CD4-positive, alpha-beta T cell treated with Interleukin-15 for 4 hours (primary cell): ENCODE results near the gene TPX2.

Experiments used
- DNase-seq: peaks from one replicate; pipeline ENCODE4 v3.0.0-alpha.2; 2020; ENCODE audit warnings: low spot score

The TPX2 gene

DNA sequence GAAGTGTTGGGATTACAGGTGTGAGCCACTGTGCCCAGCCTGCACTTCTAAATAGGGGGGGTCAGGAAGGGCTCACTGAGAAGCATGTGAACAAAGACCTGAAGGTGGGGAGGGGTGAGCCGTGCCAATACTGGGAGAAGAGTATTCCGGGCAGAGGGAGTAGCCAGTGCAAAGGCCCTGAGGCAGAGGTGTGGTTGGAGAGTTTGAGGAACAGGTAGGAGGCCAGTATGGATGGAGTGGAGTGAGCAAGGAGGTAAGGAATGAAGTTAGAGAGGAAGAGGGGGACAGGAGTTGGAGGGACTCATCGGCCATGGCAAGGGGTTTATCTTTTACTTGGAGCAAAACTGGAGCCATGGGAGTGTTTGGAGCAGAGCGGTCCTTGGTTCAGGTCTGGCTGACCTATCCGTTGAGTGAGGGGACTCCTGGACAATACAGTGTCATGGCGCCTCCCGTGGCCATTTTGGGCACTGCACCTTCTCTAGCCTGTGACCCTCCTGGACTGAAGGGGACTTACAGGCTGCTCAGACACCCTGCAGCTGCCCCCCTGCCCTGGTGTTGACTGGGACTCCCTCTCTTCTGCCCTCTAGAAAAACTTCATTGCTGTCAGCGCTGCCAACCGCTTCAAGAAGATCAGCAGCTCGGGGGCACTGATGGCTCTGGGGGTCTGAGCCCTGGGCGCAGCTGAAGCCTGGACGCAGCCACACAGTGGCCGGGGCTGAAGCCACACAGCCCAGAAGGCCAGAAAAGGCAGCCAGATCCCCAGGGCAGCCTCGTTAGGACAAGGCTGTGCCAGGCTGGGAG, 94.2 kb downstream of the TPX2 start:
- DNase-seq = peak; percentile 48

DNA sequence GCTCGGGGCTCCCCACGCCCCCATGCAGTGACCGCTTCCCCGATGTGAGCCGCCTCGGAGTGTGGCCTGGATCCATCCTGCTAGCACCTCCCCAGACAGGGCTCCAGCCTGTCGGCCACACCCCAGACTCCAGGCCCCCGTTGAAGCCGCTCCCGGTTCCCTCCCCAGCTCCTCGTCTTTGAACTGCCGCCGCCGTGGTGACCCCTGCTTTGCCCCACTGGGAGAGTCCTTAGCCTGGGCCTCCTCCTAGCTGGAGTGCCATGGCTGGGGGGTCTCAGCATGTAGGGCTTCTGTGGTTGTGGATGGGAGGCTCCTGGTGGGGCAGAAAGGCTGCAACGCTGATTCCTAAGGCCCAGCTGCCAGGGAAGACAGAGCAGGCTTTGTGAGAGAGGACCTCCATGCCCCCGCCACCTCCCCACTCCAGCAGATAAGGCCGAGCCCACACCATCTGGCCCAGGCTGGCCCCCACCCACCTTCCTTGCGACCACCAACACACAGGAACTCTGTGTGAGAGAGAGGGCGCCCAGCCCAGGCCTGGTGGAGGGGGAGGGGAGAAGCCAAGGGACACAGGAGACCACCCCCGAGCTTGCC, 94.9 kb downstream of the TPX2 start:
- DNase-seq = no peak

DNA sequence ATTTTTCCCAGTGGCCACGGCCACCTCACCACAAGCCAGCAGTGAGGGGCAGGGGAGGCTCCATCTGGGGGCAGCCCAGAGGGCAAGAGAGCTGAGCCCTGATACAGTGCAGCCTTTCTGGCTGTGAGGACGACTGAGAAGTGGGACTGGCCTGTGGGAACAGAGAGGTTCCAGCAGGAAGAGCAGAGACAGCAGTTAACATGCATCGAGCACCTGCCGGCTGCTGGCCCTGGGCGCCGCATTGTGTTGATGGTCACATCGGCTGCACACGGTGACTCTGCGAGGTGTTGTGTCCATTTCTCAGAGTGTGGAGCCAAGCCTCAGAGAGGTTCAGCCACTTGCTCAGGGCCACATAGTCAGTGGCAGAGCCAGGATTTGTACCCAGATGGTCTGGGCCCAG, 96.5 kb downstream of the TPX2 start:
- no peak for DNase-seq

DNA sequence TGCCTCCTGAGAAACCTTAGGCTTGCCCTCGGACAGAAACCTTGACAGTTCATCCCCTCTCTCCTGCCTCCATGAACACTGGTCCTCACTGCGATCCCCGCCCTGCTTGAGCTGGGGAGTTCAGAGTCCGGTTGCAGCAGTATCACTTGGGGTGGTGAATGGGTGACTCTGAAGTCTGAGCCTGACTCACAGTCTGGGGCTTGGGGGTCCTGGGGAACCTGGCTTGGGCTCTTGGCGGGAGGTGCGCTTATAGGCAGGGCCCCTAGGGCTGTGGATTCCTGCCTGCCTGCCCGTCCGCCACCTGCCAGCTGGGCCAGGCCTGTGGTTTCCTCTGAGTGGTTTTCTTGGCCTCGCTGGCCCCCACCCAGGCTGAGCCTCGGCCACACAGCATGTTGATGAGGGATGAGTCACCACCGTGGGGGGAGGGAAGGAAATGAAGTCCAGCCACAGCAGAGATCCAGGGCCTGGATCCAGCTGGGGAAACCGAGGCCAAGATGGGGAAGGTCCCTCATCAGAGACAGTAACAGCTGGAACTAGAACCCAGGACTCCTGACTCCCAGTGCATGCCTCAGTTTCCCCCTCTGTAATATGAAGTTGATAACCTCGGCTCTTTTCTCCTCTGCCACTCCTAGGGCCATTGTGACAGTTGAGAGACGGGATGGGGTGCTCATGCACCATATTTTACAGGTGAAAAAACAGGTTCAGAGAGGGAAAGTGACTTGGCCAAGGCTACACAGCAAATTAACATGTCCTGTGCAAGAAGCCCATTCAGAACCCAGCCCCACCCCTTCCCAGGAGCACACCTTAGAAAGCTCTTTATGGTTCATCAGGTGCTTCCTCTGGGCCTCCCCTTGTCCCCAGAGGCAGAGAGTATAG, 97.1 kb downstream of the TPX2 start:
- peak; percentile 26 for DNase-seq

DNA sequence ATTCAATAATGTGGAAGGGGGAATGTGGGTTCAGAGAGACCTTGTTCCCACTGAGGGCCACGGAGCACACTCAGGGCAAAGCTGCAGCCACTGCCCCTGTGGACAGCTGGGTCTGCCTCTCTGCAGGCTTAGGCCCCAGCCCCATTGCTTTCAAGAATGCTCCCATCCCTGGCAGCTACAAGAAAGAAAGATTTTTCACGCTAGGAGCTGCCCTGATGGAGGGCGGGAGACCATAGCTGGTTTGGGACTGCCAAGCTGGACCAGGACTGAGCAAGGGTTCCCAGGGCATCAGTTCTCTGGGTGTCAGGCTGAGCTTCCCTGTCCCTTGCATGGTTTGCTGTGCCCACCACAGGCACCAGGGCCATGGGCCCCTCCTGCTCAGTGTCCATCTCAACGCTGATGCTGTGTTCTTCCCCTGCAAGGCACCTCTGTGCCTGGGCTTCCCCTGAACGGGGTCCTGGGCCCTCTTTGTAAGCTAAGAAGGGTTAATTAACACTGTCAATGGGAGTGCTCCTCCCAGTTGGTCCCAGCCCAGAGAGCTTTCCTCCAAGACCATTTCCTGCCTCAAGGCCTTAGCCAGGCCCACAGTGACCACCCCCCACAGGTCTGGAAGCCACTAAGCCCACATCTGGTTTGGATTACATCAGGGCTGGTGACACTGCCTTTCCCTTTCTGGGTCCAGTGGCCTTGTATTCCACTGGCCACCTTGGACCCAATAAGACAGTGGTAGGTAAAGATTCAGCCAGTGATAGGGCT, 97.9 kb downstream of the TPX2 start:
- no peak for DNase-seq

DNA sequence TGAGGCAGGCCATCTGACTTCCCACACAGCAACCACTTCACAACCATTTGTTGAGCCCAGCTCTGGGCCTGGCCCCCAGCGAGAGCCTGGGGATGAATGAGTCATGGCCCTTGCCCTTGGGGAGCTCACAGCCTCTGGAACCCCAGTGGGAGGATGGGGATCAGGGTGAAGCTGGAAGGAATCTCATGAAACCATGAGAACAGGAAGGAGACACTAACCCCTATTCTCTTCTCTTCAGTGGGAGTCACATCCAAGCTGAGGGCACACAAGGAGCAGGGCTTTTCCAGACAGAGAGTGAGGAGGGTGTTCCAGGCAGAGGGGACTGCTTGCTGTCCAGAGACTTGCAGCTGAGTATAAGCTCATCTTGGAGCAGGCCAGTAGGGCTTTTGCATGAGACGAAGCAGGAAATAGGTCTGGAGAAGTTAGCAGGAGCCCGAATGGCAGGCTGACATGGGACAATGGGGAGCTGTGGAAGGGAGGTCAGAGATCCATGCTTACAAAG, 98.9 kb downstream of the TPX2 start:
- no peak for DNase-seq

DNA sequence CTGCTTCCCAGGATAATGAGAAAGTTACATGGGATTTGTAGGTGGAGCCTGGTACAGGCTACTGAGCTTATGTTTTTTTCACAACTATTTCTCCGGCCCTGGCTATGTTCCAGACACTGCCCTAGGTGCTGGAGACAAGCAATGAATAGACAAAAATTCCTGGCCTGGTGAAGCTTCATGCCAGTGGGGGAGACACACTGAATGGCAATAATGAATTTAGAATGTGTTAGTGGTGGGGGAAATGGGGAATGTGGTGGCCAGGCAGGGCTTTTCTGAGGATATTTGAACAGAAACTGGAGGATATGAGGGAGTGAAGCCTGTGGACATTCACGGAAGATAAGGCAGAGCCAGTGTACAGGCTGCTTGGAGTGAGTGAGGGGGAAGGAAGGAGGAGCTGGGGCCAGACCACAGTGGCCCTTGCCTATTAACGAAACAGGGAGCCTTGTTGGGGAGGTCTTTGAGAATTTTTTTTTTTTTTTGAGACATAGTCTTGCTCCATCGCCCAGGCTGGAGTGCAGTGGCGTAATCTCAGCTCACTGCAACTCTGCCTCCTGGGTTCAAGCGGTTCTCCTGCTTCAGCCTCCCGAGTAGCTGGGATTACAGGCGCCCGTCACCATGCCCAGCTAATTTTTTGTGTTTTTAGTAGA, 99.7 kb downstream of the TPX2 start:
- no peak for DNase-seq

DNA sequence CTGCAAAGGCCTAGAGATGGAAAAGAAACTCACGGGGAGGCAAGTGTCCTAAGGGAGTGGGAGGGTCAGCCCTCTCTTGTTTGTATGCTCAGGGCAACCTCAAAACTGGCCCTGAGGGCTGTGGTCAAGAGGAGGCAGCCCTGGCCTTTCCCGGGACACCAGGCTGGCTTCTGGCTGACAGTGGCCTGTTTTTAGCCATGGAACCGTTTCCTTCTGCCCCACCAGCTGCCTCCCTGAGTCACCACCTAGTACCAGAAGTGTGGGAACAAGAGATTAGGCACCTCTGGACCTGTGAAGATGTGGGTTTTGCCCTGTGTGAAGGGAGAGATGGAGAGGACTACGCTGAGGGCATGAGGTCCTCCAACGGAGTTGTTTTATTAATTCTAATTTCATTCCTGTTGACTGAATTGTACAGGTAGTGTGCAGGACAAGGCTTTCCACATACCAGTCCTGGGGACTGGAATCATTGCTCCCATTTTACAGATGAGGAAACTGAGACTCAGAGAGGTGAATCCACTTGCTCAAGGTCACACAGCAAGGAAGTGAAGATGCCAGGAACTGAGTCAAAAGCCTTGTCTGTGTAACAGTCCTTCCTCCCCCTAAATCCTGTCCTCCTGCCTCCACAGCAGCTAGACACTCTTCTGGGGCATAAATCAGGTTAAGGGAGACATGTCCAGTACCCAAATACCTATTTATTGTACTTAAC, 100.8 kb downstream of the TPX2 start:
- no peak for DNase-seq

DNA sequence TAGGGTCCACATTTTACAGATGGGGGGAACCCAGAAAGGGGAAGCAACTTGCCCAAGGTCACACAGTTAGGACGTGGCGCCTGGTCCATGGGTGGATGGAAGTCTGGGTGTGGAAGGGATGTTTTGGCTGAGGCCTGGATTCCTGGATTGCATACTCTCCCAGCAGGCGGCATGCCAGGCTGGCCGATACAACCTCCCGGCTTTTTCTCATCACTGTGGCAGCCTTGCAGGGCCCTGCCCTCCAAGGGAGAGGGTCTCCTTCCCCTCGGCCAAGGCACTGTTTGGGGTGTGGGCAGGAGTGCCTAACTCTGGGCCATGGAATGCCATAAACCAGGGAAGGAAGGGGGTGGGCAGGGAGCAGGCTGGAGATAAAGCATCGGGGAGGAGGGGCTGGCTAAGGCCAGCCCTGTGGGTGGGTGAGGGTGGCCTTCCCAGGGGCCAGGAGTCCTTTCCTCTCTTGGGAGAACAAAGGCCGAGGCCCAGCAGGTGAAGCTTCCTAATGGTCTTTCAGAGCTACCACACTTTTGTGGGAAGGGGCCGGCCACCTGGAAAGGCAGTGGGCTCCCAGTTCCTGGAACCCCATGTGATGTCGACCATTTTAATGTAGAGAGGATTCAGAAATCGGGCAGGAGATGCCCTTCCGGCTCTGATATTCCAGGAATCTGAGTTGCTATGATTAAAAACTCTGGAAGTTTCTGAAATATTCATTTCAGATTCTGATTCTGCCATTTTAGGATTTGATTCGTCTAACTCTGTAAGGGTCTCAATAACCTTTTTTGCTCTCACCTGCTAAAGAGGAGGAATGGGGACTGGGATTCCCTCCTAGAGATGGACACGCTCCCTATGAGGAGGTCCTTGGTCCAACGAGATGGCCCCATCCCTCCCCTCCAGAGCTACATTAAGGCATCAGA, 102.1 kb downstream of the TPX2 start:
- no peak for DNase-seq

DNA sequence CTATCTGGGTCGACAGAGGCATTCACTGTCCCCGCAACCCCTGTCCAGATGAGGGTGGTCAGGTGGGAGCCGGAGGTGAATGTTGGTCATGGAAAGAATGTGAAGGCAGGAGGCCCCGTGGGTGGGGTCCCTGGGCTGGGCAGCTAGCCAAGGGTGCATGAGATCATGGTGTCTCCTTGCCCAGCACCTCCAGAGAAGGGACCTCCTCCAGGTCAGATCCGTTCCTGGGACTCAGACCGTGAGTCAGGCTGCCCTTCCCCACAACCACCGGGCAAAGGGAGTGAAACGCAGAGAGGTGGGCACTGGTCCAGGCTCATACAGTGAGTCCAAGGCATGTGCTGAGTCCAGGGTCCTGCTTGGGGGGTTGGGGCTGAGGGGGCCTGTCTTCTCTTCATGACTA, 102.8 kb downstream of the TPX2 start:
- no peak for DNase-seq

DNA sequence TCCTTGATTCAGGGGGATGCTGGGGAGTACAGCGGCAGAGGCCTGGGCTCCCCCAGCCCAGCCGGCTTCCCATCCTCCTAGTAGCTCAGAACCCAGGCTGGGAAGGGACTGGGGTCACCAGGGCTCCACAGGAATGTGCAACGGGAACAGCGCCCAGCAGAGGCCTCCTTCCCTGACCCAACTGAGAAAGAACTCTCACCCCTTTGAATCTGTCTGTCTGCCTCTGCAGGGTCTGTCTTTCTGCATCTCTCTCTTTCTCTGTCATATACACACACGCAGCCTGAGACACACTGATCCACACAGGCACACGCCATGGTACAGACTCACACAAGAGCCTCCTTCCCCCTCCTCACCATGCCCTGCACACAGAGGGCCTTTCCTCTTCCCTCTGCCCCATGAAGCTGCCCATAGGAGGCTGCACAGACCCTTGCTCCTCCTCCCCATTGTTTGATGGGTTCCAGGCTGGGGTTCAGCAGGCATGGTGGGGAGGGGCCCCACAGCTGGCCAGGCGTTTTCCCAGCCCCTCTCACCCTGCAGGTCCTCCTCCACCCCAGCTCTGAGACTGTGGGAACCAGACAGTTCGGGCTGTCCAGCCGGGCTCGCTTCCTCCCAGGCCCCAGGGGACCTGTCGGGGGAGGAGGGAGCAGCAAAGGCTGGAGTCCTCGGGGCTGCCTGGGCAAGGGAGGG, 103.5 kb downstream of the TPX2 start:
- DNase-seq = no peak

DNA sequence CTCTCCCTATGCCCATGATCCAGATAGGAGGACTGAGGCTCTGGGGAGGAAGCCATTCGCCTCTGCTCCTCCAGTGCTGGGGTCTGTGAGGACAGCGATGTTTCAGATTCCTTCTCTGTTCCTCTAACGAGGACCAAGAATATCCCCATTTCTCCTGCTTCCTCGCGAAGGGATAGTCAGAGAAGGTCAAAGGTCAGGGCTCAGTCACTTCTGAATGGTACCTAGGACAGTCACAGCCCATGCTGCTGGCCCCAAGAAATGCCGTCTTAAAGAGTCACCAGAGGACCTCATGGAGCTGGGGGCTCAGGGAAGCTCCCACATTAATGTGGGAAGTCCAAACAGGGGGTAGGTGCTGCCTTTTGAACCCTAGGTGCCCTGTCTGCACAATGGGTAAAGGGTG, 104.2 kb downstream of the TPX2 start:
- DNase-seq = no peak

DNA sequence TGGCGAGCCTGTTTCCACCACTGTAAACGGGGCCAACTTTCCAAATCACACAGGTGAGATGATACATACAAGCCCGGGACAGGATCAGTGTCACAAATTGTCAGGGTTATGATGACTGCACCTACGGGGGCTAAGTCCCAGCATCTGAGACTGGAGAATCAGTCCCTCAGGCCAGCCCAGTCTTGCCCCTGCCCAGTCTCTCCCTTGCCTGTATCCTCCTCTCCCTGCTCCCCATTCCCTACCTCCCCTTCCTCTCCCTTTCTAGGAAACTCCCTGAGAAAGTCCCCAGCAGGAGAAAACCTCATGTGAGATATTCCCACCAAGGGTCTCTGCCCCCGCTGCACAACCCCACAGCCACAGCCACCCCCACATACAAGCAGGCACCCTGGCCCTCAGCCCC, 104.8 kb downstream of the TPX2 start:
- no peak for DNase-seq

DNA sequence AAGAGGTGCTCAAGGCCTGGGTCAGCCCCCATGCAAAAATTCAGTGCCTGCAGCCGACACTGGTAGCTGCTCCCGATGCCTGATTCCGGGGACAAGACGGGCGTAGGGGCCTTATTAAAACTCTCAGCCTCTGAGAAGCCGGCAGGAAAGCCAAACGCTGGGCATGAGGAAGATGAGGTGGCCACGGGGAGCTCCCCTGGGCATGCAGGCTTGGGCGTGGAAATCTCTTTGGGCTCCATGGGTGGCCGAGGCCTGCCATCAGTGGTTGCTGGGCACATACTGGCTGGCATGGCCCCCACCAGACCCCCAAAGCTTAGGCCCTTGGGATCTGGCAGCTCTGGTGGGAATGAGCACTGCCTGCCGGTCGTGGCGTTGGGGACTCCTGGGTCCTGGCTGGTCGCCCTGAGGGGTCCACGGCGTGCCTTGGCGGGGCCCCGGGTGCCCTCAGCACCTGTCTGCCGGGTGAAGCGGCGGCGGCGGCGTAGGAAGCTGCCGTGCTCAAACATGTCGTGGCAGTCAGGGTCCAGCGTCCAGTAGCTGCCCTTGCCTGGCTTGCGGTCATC, 105.7 kb downstream of the TPX2 start:
- DNase-seq = no peak

DNA sequence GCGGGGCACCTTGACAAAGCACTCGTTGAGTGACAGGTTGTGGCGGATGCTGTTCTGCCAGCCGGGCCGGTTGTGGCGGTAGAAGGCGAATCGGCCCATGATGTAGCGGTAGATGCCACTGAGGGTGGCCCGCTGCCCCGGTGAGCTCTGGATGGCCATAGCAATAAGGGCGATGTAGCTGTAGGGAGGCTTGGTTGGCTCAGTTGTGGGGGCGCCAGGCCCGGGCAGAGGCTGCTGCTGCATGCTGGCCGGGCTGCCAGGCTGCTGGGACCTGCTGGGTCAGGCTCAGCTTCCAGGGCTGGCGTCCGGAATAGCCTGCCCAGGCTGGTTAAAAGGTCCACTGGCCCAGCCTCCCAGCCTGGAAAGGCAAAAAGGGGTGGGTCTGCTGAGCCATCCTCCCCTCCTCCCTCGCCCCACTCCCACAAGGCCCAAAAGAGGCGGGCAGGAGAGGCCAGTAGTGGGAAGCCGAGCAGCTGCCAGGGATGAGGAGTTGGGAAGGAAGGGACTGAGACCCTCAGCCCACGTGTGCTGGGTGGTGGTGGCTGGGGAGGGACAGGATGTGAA, 106.3 kb downstream of the TPX2 start, which contains the start of gene FOXS1:
Gene FOXS1 (minus strand): TSS at position 305 of the 564 bp plus-strand sequence. CDS start 62 bp downstream, at position 243.
- DNase-seq = no peak

DNA sequence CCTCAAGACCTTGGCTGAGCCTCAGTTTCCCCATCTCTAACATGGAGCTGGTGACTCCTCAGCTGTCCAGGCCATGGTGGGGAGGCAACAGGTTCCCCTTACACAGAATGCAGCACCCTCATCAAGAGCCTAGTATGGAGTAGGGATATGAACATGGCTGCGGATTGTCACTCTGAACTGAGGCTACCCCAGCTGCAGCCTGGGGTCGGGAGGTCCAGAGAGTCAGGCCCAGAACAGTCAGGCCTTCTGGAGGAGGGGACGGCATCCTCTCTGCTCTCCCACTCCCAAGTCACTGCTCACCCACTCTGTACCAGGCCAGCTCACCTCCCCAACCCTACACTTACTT, 107.7 kb downstream of the TPX2 start:
- no peak for DNase-seq

DNA sequence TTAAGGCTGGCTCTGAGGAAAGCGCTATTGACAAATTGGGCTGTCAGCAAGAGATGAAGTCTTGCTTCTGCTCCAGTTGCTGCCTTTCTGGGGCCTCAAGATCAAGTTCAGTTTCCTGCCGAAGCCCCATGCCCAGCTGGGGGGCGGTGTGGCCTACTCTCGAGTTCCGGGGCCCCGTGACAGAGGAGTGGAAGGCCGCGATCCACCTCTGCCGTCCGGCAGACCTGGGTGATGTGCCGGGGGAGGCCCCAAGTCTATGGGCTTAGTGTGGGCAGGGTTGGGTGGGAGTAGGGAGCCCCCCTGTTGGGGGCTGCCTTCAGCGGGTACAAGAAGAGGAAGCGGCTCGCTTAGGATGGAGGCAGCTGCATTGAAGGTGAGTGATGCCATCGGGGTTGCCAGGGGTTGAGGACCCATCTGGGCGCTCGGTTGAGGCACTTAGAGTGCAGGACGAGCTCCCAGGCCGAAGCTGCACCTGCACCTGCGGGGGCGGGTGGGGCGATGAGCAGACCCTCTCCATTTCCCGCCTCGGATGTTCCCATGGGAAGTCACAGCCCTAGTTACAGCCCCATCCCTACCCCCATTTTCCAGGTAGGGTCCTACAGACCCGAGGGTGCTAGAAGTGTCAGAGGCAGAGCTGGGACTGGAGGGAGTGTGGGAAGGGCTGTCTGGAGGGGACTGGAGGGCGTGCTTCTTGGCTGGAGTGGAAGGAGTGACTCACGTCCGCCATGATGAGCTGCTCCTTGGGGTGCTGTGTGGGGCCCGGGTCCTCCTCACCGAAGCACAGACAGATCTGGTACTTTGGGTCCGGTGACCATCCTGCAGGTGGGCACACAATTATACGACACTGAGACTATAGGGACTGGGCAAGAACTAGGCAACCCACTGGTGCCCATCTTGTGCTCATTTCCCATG, 109.3 kb downstream of the TPX2 start:
- no peak for DNase-seq
